Measurements from ENCODE around the gene TRNP1. TPM values are rescaled to one million over a fixed set of nuclear protein-coding genes. Genes with fewer than 3 reads are reported as not detected.
A peak's percentile ranks its signal among the peaks of the same experiment; 100 is the strongest.
"Not testable (repeated sequence)": the region's sequence is repeated elsewhere in the genome, so short reads cannot be mapped to it uniquely, and the experiment has no call there.

Gene TRNP1
- total and polyA plus RNA-seq, 4 donors, result 2.0 to 23.1 (median 15.0) TPM

- no peaks in the 10 kb centered on the region for H3K27me3 ChIP-seq (ENCODE audit: control insufficient read depth in 3 of 3, insufficient read depth in 3 of 3, low read length in 2 of 3)
- TF ChIP-seq CTCF (IDR thresholded peaks at IDR 0.05; ENCODE audit: control extremely low read depth, extremely low read depth), result no peak
- no peaks in the 10 kb centered on the region for H3K4me1 ChIP-seq (ENCODE audit: control insufficient read depth in 5 of 5, insufficient read depth in 5 of 5, low read length in 5 of 5)
- ATAC-seq (ENCODE audit: insufficient read depth, low FRiP score) (no peak), DNase-seq (no peak)
- H3K9ac ChIP-seq (ENCODE audit: insufficient read depth in 1 of 2, low read length in 2 of 2), result no peak overlapping the region
- H3K27ac ChIP-seq (ENCODE audit: low read depth in 1 of 2, low read length in 1 of 2), result no peak overlapping the region
- peaks cover 20 to 49% (median 22%) of the 10 kb centered on the region in 4 donors for H3K36me3 ChIP-seq (ENCODE audit: control insufficient read depth in 4 of 4, insufficient read depth in 4 of 4, low read length in 4 of 4)
- H3K9me3 ChIP-seq (ENCODE audit: control insufficient read depth in 4 of 4, insufficient read depth in 3 of 4, low read length in 3 of 4), result no peaks in the 10 kb centered on the region
- H3K4me3 ChIP-seq, result no peak overlapping the region
- WGBS, 2 donors, result 78 to 90% methylated on average over 4 of the region's 4 CpGs
Measured at GRCh38 chr1:26946270-26946669, 47.2 kb upstream of the TRNP1 start.

GRCh38 chr1:26948725-26949057 lies 44.8 kb upstream of the TRNP1 start:
- DNase-seq; H3K27ac ChIP-seq (ENCODE audit: low read depth in 1 of 2, low read length in 1 of 2); H3K4me3 ChIP-seq; H3K27me3 ChIP-seq (ENCODE audit: control insufficient read depth in 3 of 3, insufficient read depth in 3 of 3, low read length in 2 of 3); H3K4me1 ChIP-seq (ENCODE audit: control insufficient read depth in 5 of 5, insufficient read depth in 5 of 5, low read length in 5 of 5); H3K9ac ChIP-seq (ENCODE audit: insufficient read depth in 1 of 2, low read length in 2 of 2); H3K9me3 ChIP-seq (ENCODE audit: control insufficient read depth in 4 of 4, insufficient read depth in 3 of 4, low read length in 3 of 4); ATAC-seq (ENCODE audit: insufficient read depth, low FRiP score): not testable (repeated sequence)
- peaks cover 6 to 34% (median 10%) of the 10 kb centered on the region in 4 donors for H3K36me3 ChIP-seq (ENCODE audit: control insufficient read depth in 4 of 4, insufficient read depth in 4 of 4, low read length in 4 of 4)
- 92% methylated on average over 15 to 16 of the region's 16 CpGs for WGBS, 2 donors

- Histone ChIP-seq H3K4me1 (ENCODE audit: control insufficient read depth in 5 of 5, insufficient read depth in 5 of 5, low read length in 5 of 5) (no peaks in the 10 kb centered on the region), H3K27me3 (ENCODE audit: control insufficient read depth in 3 of 3, insufficient read depth in 3 of 3, low read length in 2 of 3) (no peaks in the 10 kb centered on the region), H3K9ac (ENCODE audit: insufficient read depth in 1 of 2, low read length in 2 of 2) (no peak overlapping the region), H3K27ac (ENCODE audit: low read depth in 1 of 2, low read length in 1 of 2) (no peak overlapping the region), H3K9me3 (ENCODE audit: control insufficient read depth in 4 of 4, insufficient read depth in 3 of 4, low read length in 3 of 4) (no peaks in the 10 kb centered on the region), H3K36me3 (ENCODE audit: control insufficient read depth in 4 of 4, insufficient read depth in 4 of 4, low read length in 4 of 4) (peaks cover 5 to 30% (median 10%) of the 10 kb centered on the region in 4 donors), H3K4me3 (no peak overlapping the region)
- DNase-seq (peak in 2 of 3 donors; percentile 15 to 17), ATAC-seq (ENCODE audit: insufficient read depth, low FRiP score) (no peak)
- TF ChIP-seq CTCF (IDR thresholded peaks at IDR 0.05; ENCODE audit: control extremely low read depth, extremely low read depth), result no peak
- 82% methylated on average over 1 of the region's 1 CpG for WGBS, 2 donors
Measured at GRCh38 chr1:26949266-26949925, 44.1 kb upstream of the TRNP1 start.

GRCh38 chr1:26949926-26950319 lies 43.6 kb upstream of the TRNP1 start:
- DNase-seq, result no peak
- H3K9me3 ChIP-seq (ENCODE audit: control insufficient read depth in 4 of 4, insufficient read depth in 3 of 4, low read length in 3 of 4), result no peaks in the 10 kb centered on the region
- no peak overlapping the region for H3K4me3 ChIP-seq
- ATAC-seq (ENCODE audit: insufficient read depth, low FRiP score), result no peak
- no peaks in the 10 kb centered on the region for H3K27me3 ChIP-seq (ENCODE audit: control insufficient read depth in 3 of 3, insufficient read depth in 3 of 3, low read length in 2 of 3)
- H3K9ac ChIP-seq (ENCODE audit: insufficient read depth in 1 of 2, low read length in 2 of 2), result no peak overlapping the region
- TF ChIP-seq CTCF (IDR thresholded peaks at IDR 0.05; ENCODE audit: control extremely low read depth, extremely low read depth), result no peak
- 68 to 82% methylated on average over 3 of the region's 3 CpGs for WGBS, 2 donors
- H3K4me1 ChIP-seq (ENCODE audit: control insufficient read depth in 5 of 5, insufficient read depth in 5 of 5, low read length in 5 of 5), result no peaks in the 10 kb centered on the region
- H3K27ac ChIP-seq (ENCODE audit: low read depth in 1 of 2, low read length in 1 of 2), result no peak overlapping the region
- peaks cover 5 to 29% (median 9%) of the 10 kb centered on the region in 4 donors for H3K36me3 ChIP-seq (ENCODE audit: control insufficient read depth in 4 of 4, insufficient read depth in 4 of 4, low read length in 4 of 4)

All from lung (tissue), 12 donors.